Hematopoietic multipotent progenitor cell (in vitro differentiated cells): ENCODE measurements around the gene HIP1R. TPM values are rescaled to one million over a fixed set of nuclear protein-coding genes. Genes with fewer than 3 reads are reported as not detected.

Experiments used
- DNase-seq, 3 donors: peaks; one replicate each; pipeline ENCODE4 v3.0.0-alpha.2; 2011 to 2015; ENCODE audit warnings: low read depth in 2 of 3, low spot score in 2 of 3
- total RNA-seq: library from RNA; depleted of rRNA; stranded (reverse); fragments of >200 nt; gene quantifications from one replicate; pipeline ENCODE4 v1.2.3, GENCODE V29; 2012

Gene HIP1R
- total RNA-seq, 1 donor, result 34.7 TPM

DNA sequence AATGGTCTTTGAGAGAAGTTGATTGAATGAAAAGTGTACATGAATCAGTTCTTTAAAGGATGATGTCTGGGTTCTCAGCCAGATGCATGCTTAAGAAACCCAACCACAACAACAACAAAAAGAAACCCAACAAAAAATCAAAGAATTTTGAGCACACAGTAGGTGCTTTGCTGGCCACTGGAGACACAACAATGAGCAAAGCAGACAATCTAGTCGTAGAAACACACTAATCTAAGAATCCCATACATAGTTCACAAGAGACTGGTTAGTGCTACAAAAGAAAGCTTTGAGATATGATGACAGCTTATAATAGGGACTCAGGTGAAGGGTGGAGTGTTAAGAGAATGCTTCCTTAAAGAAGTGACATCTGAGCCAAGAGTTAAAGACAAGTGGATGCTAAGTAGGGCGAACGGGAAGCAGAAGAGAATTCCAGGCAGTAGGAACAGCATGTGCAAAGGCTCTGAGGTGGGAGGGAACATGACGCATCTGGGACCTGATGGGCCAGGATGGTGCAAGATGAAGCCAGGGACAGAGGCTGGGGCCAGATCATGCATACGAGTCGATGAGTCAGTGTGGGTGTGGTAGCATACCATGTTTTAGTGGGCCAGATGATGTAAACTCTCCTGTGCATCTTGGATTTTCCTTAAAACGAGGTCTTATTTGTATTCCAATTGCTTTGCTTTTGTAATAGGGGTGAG lies 4.6 kb upstream of the HIP1R start:
- DNase-seq, result no peak

DNA sequence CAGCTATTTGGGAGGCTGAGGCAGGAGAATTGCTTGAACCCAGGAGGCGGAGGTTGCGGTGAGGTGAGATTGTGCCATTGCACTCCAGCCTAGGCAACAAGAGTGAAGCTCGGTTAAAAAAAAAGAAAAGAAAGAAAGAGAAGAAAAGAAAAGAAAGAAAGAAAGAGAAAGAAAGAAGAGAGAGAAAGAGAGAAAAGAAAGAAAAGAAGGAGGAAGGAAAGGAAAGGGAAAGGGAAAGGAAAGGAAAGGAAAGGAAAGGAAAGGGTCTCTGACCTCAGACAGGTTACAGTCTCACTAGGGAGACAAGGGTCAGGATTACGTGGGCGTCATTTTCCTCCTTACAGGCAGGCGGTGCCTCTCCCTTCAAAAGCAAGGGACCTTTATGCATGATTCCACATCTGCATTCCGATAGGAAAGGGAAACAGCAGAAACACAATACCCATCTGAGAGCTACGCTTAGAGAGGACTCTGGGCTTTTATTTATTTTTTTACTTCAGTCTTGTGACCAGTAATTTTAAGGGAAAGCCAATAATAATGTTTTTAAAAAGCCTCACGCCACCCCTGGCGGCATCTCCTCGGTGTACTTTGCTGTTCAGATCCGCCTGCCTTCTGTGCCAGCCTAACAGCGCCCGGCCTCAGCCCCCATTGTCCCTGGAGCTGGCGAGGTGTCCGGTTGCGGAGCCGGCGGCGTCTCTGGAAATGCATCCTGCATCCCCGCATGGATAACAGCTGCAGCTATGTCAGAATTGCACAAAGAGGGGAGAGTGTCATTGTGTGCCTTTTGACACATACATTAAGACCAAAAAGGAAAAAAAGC lies 945 bp upstream of the HIP1R start:
- peak in 2 of 3 donors; percentile 30 to 62 for DNase-seq

DNA sequence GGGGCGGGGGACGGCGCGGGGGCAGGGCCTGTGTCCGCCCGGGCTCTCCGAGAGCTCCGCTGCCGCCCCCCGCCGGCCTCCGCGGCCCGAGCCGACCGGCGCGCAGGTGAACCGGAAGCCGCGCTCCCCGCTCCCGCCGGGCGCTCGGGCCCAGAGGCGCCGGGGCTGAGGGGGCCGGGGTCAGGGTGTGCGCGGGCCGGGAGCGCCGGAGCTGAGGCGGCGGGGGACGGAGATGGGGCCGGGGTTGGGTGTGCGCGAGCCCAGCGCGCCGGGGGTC lies 431 bp downstream of the HIP1R start:
- no peak for DNase-seq

DNA sequence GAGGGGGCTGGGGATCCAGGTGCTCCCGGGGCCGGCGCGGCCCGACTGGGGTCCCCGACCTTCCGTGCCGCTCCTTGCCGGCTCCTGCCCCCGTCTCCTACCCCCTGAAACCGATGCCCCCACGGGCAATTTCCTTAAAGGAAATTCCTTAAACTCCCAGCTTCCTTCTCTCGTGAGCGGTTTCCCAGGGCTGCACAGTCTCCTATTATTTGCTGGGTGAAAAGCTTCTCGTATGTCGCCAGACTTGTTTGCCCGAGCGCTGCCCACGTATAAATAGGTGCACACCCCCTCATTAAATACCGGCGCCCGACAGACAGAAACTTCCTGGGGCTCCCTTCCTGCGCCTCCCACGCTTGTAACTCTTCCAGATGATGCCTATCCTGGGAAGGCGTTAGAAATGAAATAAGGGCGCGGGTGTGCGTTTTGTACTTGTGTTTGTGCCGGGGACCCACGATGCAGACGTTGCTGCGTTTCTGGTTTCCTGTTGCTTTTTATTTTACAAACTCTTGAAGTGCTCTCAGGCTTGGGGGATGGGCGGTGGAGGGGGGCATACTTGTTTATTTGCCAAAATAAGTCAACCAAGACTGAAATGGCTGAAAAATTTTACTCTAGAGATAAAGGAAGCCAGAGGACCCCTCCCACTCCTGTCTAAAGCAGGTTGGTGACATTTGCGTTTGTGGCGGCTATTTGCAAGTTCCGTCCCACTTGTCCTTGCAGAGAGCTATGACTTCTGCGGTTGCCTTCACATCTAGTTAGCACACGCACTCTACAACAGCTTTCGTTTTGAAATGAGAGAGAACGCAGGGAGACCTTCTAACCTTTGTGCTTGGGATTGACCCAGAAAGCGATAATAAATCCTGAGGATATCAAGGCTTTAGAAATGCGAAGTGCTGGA lies 1.0 kb downstream of the HIP1R start:
- DNase-seq, result peak in 2 of 3 donors; percentile 65 to 74

DNA sequence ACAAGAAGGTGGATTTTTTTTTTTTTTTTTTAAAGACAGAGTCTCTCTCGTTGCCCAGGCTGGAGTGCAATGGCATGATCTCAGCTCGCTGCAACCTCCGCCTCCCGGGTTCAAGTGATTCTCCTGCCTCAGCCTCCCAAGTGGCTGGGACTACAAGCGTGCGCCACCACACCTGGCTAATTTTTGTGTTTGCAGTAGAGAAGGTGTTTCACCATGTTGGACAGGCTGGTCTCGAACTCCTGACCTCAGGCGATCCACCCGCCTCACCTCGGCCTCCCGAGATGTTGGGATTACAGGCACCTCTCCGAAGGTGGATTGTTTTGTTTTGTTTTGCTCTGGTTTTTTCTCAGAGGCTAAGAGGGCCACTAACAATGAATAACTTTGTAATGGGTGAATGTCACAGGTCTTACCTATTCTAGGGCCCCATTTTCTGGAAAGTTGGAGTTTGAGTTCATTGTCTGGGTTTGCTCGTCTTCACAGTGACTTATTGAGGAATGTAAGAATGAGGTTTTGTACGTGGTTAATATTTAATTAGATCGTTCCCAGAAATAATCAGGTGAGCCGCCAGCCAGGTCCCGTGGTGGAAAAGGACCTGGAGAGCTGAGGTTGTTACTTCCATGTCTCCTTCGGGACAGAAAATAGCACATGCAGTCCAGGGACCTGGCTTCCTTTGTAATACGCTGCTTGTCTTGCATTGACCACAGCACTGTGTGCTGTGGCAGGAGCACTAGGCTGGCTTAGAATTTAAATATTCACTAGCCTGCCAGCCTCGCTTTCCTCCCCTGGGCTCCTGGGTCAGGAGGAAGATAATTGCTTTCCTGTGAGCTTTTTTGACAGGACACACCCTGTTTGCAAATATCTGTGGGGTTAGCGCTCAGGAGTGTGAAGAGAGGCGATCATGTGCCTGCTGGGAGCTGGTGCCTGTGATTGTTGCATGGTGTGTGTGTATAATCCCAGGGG lies 2.3 kb downstream of the HIP1R start:
- no peak for DNase-seq

DNA sequence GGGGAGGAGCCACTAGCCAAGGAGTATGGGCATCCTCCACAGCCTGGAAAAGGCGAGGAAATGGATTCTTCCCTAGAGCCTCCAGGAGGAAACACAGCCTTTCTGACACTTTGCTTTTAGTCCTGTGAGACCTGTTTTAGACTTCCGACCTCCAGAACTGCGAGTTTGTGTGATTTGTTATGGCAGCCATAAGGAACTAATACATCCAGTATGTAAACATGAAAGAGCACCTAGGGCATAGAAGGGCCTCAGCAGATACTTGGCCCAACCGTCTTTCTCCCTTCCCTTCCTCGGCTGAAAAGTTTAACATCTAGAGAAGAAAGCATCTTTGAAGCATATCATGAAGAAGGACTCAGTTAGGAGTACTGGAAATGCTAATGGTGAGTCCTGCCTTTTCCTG lies 3.6 kb downstream of the HIP1R start:
- no peak for DNase-seq

DNA sequence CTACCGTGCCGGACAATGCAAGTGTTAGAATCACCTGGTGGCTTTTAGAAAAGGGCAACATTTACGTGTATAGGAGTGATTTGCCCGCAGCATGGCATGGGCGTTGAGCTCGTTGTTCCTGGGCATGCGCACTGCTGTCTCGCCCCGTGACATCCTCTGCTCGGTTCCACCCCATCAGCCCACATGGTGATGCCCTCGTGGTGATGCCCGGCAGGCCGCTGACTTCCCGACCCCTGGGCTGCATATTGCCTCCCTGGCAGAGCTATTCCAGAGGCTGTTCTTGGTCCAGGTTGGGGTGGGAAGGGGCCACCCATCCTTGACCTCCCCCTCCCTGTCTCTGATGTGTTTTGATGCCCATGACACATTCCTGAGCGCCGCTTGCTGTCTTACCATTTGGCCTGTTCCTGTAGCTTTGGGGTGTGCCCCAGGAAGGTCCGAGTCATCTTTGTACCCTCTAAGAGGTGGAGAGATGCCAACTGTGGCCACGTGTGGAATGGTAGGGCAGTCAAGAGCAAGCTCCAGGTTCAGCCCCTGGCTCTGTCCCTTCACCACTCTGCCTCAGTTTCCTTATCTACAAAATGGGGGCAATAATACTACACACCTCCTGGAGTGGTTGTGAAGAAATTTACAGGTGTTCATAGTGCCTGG lies 4.8 kb downstream of the HIP1R start:
- no peak for DNase-seq

DNA sequence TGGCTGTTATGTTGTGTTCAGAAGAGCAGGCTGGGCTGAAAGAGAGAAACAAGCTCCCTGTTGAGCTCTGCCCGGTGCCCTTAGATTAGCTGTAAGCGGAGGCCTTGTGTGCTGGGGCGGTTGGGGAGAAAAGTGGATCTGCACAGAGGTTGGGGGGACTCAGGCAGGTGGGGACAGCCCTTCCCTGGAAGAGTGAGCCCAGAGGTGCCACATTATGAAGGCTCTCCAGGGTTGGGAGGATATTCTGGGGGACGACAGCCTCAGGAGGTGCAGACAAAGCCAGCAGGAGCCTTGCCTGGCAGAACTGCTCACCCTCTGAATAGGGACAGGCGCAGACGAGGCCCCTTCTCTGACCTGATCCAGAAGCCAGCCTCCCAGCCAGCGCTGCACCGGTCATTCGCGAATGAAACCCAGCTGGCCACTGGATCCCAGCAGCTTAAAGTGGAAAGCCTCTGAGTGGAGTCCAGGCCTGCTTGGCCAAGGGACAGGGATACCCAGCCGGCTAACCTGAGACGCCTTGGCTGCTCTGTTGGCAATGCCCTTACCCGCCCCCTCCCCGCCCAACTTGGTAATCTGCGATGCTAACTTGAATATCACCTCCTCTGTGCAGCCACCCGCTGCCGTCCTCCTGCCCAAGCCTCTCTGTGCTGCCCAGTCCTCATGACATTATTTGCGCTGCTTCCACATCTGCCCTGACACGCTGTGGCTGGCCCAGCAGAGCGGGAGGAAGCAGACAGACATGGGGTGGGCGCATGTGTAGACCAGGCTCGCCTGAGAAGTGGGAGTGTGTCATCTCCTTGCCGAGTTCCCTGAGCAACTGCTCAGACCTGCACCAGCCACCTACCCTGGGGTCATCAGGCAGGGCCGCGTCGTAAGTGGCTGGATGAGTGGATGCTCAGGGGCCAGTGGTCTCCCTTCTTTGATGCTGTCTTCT lies 5.6 kb downstream of the HIP1R start:
- no peak for DNase-seq

DNA sequence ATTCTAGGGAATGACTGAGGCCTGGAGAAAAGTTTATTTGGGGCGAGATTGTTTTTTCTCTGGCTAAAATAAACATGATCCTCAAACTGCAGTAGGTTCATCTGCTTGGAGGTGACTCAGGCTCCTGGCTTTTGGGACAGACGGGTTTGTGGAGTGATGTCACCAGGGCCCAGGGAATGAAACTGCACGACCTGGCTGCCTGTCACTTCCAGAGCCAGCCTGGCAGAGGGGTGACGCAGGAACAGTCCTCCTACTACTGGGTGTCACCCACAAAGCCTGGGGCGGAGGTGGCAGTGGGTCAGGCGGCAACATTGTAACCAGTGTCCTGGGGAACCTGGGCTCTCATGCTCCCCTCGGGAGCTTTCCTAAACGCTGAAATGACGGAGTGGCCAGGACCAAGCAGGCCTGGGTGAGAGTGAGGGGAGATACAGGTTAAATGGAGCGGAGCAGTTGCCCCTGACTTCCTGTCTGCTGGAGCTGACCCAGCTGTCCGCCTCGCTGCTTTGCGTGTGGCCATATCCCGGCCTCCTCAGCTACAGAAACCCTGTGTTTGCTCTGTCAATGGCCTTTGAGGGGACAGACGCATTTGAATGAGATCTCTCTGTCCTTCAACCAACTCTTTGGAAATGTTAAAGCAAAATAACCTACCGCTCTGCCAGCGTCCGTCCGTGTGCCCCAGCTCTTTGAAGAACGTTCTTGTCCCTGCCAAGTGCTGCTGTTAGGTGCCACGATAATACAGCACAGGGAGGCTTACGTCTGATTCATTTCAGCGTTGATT lies 6.5 kb downstream of the HIP1R start:
- no peak for DNase-seq

DNA sequence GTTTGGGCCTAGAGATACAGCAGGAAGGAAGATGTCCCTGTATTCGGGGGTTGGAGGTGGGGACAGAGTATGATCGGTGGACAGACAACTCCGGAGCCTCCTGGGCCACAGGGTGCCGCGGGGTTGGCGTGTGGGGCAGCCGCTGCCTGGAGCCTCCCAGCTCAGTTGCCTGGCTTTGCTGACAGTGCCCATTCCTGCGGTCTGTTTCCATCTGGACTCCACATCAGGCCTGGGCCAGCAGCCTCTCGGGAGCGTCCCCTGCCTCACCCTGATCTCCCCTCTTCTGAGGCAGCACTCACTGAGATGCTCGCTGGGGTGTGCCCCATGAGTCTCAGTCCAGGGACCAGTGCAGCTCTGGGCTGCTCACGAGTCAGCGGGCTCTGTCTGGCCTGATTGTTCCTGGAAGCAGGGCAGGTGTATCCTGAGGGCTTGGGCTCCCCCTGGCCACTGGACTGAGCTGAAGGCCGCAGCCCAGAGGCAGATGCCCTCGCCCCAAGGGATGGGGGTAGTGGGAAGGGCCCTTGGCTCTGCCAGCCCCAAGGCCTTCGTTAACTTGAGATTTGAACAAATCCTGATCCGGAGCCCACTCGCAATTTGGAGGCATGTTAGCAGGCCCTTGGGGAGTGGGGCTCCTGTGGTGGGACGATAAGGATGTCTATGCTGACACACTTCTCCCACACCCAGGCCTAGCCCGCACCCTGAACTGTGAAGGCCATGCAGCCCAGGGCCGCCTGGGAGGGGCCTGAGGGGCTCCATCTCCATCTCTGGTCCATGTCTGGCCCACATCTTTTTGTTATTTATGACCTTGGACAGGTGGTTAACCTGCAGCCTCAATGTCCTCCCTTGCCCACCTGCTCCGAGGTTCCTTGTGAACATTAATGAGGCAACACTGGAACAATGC lies 7.5 kb downstream of the HIP1R start:
- no peak for DNase-seq

DNA sequence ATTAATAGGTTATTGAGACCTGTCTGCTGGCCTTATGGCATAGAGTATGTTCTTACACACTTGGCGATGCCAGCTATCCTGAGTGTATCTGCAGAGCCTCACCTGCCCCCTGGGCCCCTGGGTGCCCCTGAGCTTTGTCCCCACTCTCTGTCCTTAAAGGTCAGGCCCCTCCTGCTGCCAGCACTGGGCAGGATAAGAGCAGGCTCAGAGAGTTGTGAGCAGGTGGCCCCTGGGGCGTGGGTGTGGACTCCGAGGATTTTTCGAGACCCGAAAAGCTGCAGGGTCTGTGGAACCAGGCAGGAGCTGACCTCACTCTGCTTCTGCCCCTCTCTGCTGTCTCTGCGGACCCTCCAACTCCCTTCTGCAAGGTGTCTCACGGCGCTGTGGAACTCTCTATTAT lies 8.2 kb downstream of the HIP1R start:
- no peak for DNase-seq

DNA sequence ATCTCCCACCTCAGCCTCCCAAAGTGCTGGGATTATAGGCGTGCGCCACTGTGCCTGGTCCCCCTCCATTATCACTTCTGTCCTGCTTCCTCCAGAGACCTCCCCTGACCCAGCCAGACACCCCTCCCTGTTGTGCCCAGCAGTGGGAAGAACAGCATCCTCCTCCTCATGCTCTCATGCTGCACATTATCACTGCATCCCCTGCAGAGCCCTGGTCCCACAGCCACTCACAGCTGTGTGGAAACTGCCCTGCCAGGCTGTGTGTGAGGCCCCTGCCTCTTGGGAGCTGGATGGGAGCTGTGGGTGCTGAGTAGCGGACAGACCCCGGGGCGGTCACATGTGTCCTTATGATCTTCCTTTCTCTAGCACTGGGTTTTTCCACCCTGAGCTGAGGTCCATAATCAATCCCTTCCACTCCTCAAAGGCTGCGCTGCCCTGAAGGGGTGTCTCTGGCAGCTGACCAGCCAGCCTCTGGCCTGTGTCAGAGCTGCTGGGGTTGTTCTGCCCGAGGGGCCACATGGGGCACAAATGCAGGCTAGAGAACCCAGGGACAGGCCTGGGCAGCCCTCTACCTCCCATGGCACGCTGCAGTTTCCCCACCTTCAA lies 9.2 kb downstream of the HIP1R start:
- no peak for DNase-seq

DNA sequence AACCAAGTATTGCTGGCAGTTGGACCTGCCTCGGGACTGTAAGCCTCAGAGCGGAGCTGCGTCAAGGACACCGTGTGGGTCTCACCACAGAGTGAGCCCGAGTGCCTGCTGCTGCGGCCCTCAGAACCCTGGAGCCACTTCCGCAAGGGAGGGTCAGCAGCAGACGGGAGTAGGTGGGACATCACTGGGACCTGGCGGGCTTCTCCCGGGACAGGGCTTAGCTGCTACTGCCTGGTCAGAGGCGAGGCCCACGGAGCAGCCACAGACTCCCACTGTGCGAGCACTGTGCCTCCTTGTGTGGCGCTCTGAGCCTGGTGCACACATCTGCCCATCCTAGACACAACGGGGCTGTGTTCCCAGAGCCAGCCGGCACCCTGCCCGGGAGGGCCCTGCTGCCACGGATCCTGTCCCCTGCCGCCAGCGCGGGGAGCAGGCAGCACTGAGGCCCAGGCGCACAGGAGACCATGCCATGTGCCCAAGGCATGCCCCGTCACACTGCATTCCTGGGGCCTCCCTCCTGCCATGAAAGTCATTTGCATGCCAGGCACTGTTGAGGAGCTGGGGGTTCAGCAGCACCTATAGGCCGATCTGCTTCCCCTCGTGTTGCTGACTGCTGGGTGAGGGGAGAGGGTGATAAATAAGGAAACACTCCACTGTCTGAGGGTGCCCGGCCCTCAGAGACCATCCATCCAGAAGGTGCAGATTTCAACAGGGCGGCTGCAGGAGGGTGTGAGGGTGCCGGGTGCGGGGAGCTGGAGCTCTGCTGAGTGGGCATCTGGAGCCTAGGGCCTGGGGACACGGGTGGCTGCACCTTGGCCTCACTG lies 10.0 kb downstream of the HIP1R start:
- DNase-seq, result no peak

DNA sequence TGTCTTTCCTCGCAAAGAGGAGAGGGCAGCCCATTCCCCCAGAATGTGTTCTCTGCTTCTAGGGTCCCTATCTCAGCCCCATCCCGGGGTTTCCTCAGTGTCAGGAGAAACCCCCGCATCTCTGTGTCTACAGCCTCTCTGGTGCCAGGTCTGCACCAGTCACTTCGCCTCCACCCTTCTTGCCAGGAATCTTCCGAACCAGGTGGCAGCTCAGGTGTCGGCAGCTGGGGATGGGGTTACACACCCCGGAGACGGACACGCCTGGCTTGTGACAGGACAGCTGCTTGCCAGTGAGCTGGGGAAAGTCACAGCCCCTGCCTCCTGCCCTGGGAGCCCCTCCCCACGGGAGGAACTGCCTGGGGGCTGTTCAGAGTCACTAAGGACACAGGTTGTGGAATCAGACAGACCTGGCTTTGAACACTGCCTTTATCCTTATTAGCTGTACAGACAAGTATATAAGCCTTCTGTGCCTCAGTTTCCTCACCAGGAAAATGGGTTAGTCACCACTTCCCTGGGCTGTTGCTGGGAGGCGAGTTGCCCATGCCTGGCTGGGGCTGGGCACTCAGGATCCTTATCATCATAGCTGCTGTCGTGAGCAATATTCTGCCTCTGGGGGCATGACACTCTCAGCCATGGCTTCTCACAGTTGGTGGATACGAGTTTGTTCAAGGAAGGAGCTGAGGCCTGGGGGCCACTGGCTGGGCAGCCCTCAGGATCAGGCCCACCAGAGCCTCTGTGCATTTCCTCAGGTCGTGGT lies 10.8 kb downstream of the HIP1R start:
- DNase-seq, result no peak
